Measurements from ENCODE around the gene ZFYVE21.
"Not testable (repeated sequence)": the region's sequence is repeated elsewhere in the genome, so short reads cannot be mapped to it uniquely, and the experiment has no call there.

The ZFYVE21 gene

DNA sequence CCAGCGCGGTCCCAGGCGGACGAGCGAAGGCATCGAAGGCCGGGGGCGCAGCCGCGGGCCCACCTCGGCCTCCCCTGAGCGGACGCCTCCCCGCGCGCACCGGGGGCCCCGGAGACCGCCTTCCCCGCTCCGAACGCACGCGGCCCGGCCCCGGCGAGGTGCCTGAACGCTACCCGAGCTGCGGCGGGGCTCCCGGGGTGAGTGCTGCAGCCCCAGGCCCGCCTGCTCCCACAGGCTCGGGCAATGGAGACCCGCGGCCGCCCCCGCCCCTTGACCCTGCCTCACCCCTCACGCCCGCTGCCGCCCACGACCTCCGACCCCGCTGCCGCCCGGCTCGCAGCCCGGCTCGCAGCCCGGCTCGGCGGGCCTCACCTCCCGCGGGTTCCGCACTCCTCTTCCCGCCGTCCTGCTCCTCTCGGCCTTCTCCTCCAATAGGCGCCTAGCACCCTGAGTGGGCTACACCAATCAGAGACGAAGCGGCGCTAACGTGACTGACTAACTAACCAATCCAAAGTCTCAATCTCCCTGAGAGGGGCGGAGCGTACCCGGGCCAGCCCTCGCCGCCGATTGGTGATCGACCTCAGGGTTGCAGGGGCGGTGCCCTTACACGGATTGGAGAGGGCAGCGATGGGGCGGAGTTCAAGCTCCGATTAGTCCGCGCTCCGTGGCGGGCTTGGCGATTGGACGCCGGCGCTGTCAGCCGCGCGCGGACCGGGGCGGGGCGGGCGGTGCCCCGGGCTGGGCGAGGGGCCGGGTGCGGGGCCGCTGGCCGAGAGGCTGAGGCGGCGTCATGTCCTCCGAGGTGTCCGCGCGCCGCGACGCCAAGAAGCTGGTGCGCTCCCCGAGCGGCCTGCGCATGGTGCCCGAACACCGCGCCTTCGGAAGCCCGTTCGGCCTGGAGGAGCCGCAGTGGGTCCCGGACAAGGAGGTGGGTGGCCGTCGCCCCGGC, at the start of gene ZFYVE21, which contains the start of gene XRCC3:
Gene ZFYVE21 (plus strand): TSS at position 759 of the 949 bp plus-strand sequence. CDS start 32 bp downstream, at position 791.
Gene XRCC3 (minus strand): TSS at position 400 of the 949 bp plus-strand sequence. CDS start 4,364 bp downstream, outside the sequence.
- peak; percentile 96 for ATAC-seq

DNA sequence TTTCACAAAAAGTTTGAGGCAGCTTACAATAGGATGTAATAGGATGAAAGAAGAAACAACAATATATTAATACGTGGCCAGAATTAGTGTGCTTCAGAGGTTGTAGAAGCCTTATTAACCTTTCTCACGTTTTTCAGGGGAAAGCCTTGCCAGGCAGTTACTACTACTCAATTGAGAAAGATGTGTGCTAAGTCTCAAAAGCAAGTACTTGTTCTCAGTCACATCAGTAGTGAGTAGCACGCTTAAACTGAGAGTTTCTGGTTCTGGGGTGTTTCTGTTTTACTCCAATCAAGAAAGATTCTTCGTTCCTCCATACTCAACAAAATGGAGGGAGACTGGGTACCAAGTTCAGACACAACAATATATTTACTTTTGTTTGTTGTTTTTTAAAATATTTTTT, 47.9 kb upstream of the ZFYVE21 start:
- ATAC-seq: no peak

DNA sequence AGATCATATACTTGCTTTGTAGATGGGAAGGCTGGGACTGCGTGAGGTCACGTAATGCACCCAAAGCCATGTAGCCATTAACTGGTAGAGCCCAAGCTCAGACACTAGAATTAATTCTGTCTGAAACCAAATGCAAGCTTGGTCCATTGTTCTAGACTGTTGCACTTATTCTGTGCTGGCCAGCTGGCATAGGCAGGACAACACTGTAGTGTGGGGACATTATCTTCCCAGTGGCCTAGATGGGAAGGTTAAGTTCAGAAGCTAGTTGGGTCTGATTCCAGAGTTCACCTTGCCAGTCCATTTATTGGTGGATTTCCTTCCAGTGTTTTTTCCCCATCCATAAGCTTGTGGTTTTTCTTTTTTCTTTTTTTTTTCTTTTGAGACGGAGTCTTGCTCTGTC, 47.5 kb upstream of the ZFYVE21 start:
- ATAC-seq: no peak

DNA sequence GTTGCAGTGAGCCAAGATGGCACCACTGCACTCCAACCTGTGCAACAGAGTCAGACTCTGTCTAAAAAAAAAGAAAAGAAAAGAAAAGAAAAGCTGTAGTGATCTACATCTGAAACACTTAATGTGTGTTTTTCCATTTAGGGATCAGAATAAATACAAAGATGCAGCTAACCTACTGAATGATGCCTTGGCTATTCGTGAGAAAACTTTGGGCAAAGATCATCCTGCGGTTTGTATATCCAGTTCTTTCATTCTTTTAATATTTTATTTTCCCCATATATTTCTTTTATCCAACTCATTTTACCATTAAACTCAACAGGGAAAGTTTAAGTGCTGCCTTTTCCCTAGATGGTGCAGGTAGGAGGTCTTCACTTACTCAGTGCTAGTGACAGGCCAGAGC, 46.2 kb upstream of the ZFYVE21 start:
- no peak for ATAC-seq

DNA sequence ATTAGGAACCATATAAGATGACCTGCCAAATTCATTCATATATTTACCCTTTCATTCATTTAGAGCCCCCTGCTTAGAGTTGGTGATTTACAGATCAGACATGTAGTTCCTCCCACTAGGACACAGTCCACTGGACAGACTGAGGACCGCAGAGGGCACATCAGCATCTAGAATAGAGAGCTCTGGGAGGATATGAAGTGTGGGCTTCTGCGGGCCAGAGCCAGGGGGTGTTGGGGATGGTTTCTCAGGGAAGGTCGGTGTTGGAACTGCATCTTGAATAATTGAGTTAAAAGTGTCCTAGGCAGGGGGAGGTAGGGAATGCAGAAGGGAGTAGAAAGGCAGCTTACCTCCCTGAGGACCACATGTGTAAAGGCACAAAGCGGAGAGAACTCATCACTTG, 43.7 kb upstream of the ZFYVE21 start:
- no peak for ATAC-seq

DNA sequence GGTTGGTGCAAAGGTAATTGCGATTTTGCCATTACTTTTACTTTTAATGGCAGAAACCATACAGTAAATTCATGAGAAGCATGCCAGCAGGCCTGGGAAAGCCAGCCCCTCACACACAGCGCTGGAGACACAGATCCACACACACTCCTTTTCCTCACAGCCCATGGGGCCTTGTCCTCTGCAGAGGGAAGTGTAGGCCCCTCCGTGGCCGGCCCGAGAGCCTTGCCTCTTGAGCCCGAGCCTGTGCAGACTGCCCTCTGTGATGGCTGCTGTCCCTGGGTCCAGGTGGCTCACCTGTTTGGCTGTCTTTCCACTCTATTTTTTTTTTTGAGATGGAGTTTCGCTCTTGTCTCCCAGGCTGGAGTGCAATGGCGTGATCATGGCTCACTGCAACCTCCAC, 39.7 kb upstream of the ZFYVE21 start:
- no peak for ATAC-seq

DNA sequence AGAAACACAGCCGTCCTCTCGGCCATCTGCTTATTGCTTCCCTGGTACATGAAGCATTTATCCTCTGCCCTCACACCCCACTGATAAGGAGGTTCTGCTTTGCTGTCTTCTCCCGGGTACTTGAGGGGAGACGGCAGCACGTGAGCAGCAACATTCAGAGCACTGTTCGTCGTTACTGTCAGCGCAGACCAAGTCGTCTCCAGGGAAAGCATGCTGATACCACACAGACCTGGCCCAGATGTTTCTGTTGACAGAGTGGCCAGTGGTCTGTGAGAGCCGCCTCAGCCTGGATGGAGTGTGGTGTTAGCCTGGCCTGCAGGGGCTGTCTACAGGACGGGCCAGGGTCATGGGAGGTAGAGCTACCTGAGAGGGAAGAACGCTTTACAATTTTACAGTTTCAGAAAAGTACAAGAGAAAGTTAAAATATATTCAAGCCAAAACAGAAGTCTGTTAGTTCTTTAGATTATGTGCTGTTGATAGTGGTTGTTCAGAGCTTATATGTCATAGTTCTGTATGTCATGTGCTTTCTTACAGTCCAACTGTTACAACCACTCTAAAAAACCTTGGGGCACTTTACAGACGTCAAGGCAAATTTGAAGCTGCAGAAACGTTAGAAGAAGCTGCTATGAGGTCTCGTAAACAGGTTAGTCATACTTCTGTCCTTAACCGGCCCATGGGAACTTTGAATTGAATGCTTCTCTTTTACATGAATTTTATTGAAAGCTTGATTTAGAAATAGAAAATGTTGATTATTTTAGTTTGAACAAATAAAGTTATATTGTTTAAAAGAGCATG, 38.5 kb upstream of the ZFYVE21 start:
- no peak for ATAC-seq

GRCh38 chr14:103679351-103679750, 36.3 kb upstream of the ZFYVE21 start:
- ATAC-seq: peak; percentile 81 to 85

- no peak for ATAC-seq
Measured at GRCh38 chr14:103680491-103681231, 34.9 kb upstream of the ZFYVE21 start.

DNA sequence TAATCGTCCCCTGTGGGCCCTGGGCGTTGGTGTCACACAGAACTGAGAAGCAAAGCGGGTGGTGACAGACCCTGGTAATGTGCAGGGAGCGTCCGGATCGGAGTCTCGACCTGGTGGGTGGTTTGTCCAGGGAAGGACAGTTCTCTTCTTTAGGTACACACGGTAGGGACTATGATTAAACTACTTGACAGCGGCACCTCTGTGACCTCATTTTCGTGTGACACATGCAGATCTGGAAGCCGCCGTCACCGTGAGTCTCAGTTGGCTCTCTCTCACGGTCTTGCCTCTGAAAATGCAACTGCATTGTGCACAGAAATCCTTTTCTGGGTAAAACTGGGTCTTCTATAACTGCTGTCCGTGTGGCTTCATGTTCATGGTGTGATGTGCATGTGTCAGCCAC, 32.5 kb upstream of the ZFYVE21 start:
- no peak for ATAC-seq

DNA sequence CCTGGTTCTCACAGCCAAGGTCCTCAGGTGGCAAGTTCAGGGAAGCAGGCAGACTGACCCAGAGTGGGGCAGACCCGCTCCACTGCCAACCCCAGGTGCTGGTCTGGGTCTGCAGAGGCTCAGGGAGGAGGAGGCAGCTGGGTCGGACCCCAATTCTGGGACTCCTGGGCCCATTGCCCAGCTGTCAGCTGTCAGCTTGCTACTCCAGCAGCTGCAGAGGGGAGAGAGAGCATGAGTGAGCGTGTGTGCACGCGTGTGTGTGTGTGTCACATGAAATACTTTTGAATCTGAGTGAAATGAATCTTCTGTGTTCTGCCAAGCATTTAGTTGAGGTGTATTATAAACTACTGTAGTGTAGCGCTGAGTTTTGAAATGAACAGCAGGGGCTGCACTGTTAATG, 31.1 kb upstream of the ZFYVE21 start:
- no peak for ATAC-seq

- no peak for ATAC-seq
Measured at GRCh38 chr14:103684871-103685270, 30.7 kb upstream of the ZFYVE21 start.

GRCh38 chr14:103685276-103686211, 30.1 kb upstream of the ZFYVE21 start:
- no peak for ATAC-seq

- no peak for ATAC-seq
Measured at GRCh38 chr14:103686831-103687485, 28.7 kb upstream of the ZFYVE21 start.

DNA sequence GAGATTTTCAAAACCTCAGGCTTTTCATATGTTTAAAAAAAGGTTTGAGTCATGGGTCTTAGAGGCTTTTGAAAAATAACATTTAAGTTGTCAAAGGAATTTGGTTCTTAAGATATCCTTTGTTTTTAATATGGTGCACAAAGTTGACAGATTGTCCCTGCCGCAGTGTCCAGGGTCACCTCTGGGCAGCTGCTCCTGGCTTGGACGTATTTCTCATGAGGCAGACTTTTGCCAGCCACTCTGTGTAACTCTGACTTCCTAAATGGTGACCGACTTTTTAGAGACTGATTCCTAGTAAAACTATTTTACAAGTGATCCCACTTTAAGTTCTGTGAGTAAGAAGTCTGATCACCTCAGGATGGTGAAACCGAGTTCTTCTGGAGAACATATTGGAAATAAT, 27.9 kb upstream of the ZFYVE21 start:
- ATAC-seq: no peak

DNA sequence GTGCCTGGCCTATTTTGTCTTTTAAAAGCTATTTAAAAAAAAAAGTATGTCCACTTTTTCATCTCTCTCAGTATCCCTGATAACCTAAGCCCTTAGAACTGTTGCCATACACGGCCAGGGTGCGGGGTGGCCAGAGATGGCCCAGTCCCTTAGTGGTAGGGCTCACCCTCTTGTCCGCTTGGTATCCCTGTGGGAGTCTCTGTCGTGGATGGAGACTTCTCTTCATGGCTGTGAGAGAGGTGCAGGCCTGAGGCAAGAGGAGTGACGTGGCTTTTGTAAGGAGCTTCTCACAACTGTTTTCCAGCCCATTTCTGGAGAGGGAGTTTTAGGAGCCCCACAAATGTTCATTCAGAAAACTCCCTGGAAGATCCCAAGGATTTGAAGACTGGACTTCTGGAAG, 27.2 kb upstream of the ZFYVE21 start:
- no peak for ATAC-seq

DNA sequence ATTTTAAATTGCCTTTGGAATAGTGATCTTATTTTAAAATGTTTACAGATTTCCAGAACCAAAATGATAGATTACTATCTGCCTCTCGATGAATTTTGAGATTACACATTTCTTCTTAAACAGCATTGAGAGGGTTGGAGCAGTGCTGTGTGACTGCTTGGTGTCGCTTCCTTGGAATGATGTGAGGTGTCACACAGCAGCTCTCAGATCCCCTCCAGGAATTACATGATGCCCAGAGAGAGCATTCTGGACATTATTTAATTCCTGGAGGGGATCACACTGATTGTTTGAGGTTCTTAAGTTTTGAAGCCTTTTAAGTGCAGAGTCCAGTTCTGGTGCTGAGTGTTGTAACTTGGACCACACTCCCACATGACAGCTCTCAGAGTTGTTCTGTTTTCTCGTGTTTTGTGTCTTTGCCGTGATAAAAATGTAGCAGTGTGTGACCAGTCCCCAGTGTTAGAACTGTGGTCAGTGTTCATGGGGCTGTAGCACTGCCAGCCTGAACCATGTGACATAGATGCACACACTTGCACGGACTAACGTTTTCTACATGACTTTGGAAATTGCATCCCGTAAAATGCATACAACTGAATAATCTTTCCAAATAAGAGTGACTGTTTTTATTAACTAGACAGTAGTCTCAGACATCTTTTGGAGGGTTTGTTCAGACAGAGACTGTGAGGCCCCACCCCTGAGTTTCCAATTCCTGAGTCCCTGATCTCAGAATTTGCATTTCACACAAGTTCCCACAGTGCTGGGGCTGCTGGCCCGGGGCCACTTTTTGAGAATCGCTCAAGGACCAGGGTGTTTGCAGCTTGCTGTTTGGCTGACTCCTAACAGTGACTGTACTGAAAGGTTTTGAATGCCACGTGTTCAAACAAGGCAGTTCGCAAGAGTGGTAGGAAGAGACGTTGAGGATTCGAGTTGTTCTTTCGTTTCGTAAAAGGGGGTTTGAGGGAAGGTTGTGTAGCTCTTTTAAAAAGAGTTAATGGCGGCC, 26.4 kb upstream of the ZFYVE21 start:
- ATAC-seq: no peak

DNA sequence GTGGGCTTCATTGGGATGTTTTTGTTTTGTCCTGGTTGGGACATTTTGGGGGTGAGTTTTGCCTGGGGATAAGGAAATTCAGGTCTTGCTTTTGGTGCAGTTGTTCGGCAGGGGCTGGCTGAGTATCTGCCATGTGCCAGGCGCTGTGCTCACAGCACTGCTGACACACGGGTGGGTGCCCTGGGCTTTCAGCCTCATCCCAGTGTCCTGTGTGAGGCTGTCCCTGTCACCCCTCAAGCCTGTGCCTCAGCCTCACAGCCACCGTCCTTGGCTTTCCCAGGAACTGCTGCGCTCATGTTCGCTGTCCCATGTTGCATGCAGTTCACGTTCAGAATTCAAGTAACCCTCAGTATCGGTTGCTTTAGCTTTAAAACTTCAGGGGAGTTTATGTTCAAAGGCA, 25.3 kb upstream of the ZFYVE21 start:
- ATAC-seq: no peak

- not testable (repeated sequence) for ATAC-seq
Measured at GRCh38 chr14:103691655-103692054, 24.0 kb upstream of the ZFYVE21 start.

GRCh38 chr14:103692159-103692558, 23.5 kb upstream of the ZFYVE21 start:
- no peak for ATAC-seq
